HG02763 (cell line): ENCODE measurements around the gene SCAI.
"Not testable (repeated sequence)": the region's sequence is repeated elsewhere in the genome, so short reads cannot be mapped to it uniquely, and the experiment has no call there.

Experiments used
- ATAC-seq: cut with Tn5 transposase; IDR thresholded peaks from one replicate; pipeline ENCODE4 v1.9.1; 2021; ENCODE audit warnings: mild to moderate bottlenecking, moderate library complexity; ENCODE audit not compliant: unreplicated experiment

SCAI gene

DNA sequence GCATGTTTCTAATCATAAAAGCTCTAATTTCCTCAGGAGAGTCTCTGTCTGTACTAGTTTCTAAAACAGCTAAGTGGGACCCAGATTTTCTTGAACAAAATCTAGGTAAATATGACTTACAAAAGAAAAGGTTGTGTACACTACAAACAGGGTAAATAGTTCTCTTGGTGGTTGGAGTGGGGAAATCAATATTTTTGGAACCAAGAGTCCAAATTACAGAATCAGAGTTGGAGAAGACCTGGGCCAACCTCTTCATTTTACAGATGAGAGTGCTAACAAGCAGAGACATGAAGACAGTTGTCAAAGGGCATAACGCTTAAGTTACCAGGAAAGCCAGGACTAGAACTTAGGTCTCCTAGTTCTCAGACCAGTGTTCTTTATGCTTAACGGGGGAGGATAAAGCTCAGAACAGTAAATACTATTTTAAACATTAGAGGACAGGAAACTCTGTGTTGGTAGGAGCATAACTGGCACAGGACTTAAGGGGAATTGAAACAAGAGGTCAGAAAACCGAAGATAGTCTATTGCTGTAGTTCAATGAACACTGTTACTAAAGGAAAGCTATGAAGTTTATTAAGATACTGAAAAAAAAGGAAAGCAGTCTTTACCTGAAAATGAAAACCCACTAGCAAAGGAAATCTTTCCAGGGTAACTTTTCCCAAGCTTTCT, 193.1 kb downstream of the SCAI start:
- ATAC-seq = no peak

GRCh38 chr9:124949387-124949786, 193.9 kb downstream of the SCAI start:
- ATAC-seq = no peak

DNA sequence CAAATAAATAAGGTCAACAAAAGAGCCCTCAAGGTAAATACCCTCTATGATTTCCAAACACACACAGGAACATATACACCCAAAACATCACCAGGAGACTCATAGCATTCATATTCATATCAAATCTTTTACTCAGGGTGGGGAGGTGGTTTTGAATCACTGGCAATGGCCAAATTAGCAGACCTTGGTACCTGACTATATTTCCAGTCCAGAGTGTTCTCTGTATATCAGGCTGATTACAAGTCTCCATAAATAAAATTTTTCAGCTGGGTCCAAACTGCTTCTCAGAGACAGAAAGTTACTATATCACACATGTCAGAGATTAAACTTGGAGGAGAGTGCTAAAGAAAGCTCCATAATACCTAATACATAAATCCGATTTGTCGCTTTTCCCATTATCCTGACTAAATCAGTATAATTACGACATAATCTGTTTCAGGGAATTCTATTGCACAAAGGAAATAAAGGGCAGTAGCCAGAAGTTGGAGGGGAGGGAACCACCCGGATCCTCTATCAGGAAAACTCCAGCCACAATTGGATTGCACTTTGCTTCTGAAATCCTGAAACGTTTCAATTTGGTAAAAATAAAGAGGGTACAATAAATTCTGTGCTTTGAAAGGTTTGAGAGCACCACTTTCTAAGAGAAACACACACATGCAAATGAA, 195.5 kb downstream of the SCAI start:
- no peak for ATAC-seq

- no peak for ATAC-seq
Observed at GRCh38 chr9:124946167-124946566, 197.2 kb downstream of the SCAI start.

DNA sequence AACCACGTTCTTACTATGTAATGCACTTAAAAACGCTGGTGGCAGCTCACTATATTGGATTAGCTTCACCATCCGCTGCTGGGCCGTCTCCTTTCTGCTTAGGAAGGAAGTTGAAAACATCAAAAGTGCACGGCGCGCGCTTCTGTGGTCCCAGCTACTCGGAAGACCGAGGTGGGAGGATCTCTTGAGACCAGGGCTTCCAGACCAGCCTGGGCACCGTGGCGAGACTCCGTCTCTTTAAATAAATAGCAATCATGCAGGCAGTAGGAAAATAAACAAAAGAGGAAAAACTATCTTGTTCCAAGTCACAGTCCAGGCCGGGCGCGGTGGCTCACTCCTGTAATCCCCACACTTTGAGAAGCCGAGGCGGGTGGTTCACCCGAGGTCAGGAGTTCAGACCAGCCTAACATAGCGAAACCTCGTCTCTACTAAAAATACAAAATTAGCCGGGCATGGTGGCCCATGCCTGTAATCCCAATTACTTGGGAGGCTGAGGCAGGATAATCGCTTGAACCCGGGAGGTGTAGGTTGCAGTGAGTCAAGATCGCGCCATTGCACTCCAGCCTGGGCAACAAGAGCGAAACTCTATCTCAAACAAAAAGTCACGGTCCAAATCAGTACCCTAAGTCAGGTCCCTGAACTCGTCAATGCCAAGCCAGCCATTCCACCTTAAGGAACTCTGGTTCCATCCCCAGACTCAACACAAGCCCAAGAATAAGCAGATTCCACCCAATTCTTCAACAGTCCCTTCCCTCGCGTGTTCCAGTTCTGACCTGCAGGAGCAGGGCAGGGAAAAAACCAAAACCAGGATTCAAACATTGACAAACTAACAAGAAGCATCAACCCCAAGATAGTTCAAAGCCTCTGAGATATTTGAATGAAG, 201.4 kb downstream of the SCAI start:
- ATAC-seq = peak; percentile 11

DNA sequence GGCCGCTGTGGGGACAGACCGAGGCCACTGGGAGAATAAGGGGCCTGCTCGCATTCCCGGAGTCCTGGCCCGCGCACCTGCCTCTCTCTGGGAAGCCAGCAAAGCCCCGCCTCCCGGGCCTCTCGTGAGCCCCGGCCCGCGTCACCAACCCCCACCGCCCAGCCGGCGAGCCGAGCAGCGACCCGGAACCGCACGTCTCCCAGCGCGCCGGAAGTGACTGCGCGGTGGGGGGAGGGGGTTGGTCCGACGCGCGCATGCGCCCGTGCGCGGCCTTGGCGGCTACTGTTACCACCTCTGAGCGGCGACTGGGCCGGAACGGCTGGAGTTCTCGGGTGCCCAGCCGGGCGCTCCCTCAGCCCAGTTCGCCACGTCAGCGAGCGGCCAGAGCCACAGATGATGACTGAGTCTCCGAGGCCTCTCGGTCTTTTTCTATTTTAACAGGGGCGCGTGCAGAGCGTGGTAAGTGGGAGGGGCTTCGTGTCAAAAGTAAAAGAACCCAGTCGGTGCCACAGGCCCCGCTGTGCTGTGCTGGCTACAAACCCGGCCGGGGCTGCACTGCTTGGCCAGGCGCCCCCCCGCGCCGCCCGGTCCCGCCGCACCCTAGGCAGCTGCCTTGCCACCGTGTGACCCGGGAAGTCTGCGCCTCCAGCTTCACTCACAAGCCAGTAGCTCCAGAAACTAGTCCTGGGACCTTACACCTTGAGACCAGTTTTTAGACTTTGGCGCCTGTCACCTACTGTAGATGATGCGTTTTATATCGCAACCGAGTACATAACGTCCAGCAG, 202.2 kb downstream of the SCAI start, which contains the start of gene GOLGA1:
Gene GOLGA1 (minus strand): TSS at position 190 of the 785 bp plus-strand sequence. CDS start 2,372 bp downstream, outside the sequence.
- peak; percentile 83 for ATAC-seq

GRCh38 chr9:124940521-124940893, 202.8 kb downstream of the SCAI start:
- peak; percentile 30 for ATAC-seq

DNA sequence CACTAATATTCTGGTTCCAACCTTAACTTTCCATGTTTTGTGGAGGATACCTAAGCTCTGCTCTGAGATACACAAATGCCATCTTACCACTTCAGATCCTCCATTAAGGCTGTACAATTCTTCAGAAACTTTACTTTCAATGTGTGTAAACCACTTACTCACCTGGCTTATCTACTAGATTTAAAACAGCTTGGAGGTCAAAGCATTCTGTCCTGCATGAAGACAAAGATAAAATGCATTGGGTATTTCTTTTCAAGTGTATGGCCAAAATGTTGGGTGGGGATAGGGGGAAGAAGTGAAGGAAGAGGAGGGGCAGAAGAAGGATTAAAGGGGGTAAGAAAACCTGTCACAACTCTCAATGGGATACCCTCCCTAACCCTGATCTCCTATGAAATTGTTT, 203.4 kb downstream of the SCAI start:
- ATAC-seq = no peak

- ATAC-seq = no peak
Observed at GRCh38 chr9:124934290-124934689, 209.0 kb downstream of the SCAI start.

- ATAC-seq = no peak
Observed at GRCh38 chr9:124932333-124932732, 211.0 kb downstream of the SCAI start.

DNA sequence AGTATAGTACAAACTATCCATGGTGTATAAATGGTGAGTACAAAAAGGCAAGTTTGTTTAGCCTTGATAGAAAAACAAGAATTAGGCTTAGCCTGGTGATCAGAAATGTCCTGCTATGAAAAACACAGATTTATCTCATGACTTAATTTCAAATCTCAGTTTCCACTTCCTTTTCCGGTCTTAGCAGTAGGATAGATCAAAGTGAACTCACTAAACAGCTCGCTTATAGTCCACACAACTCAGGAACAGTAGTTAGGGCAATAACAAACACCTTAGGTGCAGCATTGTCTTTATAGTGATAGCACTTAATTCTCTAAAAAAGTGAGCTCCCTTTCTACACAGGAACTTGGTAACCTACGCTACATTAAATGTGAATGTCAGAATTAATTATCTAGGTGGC, 213.9 kb downstream of the SCAI start:
- ATAC-seq = no peak

- no peak for ATAC-seq
Observed at GRCh38 chr9:124928116-124928515, 215.2 kb downstream of the SCAI start.

GRCh38 chr9:124920394-124920793, 222.9 kb downstream of the SCAI start:
- not testable (repeated sequence) for ATAC-seq

DNA sequence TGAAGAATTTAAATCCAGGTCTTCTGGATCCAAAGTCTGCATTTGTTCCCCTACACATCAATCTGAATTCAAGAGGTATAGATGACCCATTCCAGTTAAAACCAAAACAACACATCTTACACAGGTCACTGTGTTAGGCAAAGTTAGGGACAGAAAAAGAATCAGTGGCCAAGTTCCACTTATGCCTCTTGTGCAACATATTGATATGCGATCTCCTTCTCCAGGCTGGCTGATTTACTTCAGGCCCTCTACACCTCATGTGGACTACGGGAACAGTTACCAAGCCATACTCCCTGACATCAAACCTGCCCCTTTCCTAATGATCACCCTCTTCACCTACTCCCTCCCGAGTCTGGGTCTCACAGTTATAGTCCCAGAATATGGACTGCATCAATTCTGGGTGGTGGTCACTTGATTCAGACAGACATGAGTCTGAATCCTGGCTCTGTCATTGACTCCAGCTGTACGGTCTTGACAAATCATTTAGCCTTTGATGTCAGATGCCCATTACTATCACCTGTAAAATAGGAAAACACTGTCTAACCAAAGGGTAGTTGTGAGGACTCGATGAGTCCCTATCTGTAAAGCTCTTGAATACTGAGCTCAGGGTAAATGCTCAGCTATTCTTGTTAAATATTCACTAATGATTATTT, 228.4 kb downstream of the SCAI start:
- no peak for ATAC-seq

DNA sequence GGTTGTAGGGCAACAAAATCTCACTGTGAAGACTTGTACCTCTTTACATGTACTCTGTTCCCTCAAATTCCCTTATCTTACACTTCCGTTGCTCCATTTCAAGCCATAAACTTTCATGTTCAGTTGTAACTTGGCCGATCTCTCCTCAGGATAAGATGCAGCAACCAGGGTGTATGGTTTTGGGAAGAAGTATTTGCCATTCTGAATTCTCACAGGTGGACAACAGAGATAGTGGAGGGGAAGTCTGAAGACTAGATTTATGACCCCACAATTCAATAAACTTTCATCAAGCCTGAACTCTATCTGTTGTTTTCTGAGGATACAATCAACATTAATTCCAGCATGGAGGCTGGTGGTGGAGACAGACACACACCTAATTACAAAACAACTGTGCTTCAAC, 229.9 kb downstream of the SCAI start:
- no peak for ATAC-seq

DNA sequence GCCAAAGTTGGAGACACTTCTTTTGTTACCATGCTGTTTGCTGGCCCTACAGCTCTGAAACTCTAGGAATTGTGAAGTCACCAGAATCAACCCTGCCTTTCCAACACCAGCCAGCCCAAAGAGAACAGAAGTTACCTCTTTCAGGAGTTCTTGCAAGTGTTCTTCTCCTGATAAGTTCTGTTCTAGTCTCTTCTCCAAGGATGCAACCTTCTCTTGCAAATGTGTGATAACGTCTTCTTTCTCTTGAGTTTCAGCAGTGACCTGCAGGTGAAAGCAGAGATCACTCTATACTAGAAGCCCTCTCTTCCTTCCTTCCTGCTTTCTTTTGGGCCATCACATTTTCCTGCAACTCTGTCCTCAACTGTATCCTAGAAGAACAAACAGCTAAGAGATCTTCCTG, 231.6 kb downstream of the SCAI start:
- ATAC-seq = no peak

DNA sequence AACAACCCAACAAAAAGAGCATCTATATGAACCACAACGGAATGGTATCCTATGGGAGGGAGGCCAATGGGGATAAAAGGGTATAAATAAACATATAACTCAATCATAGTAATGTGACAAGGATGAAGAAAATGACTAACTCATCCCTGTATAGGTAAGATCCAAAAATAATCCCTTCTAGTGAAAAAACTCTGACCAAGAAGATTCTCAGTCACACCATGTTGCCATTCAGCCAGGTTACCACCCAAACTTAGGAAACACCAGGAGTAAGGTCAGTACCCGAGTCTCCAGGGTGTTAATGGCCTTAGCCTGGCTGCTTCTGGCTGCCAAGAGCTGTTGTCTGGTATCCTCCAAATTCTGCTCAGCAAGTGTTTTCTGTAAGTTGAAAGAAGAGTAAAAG, 235.2 kb downstream of the SCAI start:
- no peak for ATAC-seq

DNA sequence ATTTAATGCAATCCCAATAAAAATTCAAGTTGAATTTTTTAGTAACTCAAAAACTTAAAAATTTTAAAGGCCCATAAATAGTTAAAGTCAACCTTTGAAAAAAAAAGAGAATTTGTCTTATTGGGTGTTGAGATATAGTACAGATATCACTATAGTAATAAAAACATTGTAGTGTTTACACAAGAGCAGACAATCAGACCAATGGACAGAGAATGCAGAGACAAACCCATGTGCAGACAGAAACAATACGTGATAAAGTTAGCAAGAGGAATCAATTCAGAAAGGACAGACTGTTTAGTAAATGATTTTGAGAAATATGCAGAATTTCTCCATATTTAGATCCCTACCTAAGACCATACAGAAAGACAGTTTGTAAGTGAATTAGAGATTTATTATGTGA, 236.4 kb downstream of the SCAI start:
- ATAC-seq = no peak

GRCh38 chr9:124899845-124900244, 243.5 kb downstream of the SCAI start:
- no peak for ATAC-seq
